HG03575 (cell line): Measurements from ENCODE around the gene PPFIA1.

Source experiments
- ATAC-seq: cut with Tn5 transposase; IDR thresholded peaks from one replicate; pipeline ENCODE4 v1.9.1; 2021; ENCODE audit not compliant: unreplicated experiment, insufficient number of reproducible peaks, low FRiP score; ENCODE audit errors: extremely low read depth

Gene PPFIA1

GRCh38 chr11:70343636-70344035 is 73.1 kb downstream of the PPFIA1 start:
- no peak for ATAC-seq

GRCh38 chr11:70348191-70348590 is 77.7 kb downstream of the PPFIA1 start:
- ATAC-seq, result no peak

GRCh38 chr11:70348608-70349007 is 78.1 kb downstream of the PPFIA1 start:
- ATAC-seq, result no peak

GRCh38 chr11:70351646-70352045 is 81.2 kb downstream of the PPFIA1 start:
- ATAC-seq, result no peak

- no peak for ATAC-seq
Measured at GRCh38 chr11:70352100-70352499, 81.6 kb downstream of the PPFIA1 start.

- ATAC-seq, result no peak
Measured at GRCh38 chr11:70352601-70353000, 82.1 kb downstream of the PPFIA1 start.

- no peak for ATAC-seq
Measured at GRCh38 chr11:70353329-70353728, 82.8 kb downstream of the PPFIA1 start.

GRCh38 chr11:70353900-70354568 is 83.5 kb downstream of the PPFIA1 start:
- ATAC-seq, result no peak

GRCh38 chr11:70354629-70355028 is 84.1 kb downstream of the PPFIA1 start:
- ATAC-seq, result no peak

GRCh38 chr11:70358753-70359152 is 88.3 kb downstream of the PPFIA1 start:
- ATAC-seq, result no peak

GRCh38 chr11:70359451-70360205 is 89.1 kb downstream of the PPFIA1 start:
- ATAC-seq, result no peak

GRCh38 chr11:70360211-70360610 is 89.7 kb downstream of the PPFIA1 start:
- ATAC-seq, result no peak

- ATAC-seq, result no peak
Measured at GRCh38 chr11:70364178-70364577, 93.7 kb downstream of the PPFIA1 start.

GRCh38 chr11:70364745-70365543 is 94.5 kb downstream of the PPFIA1 start:
- ATAC-seq, result no peak

GRCh38 chr11:70365544-70365927 is 95.0 kb downstream of the PPFIA1 start:
- ATAC-seq, result no peak

GRCh38 chr11:70367071-70367470 is 96.6 kb downstream of the PPFIA1 start:
- no peak for ATAC-seq

GRCh38 chr11:70368961-70369360 is 98.5 kb downstream of the PPFIA1 start:
- no peak for ATAC-seq

- no peak for ATAC-seq
Measured at GRCh38 chr11:70371241-70371640, 100.8 kb downstream of the PPFIA1 start.

GRCh38 chr11:70372076-70372475 is 101.6 kb downstream of the PPFIA1 start:
- ATAC-seq, result no peak

GRCh38 chr11:70376621-70377020 is 106.1 kb downstream of the PPFIA1 start:
- no peak for ATAC-seq
